Endometrium (tissue), 2 donors: ENCODE data around the gene GTF2E1.
"Not testable (repeated sequence)": the region's sequence is repeated elsewhere in the genome, so short reads cannot be mapped to it uniquely, and the experiment has no call there.

Experiments used
- FAIRE-seq: peaks from 2 replicates; lab custom pipeline; 2012; peaks lifted over from hg19 to GRCh38; lab: Jason Lieb, UNC
- donor health status: control.
- donor health status: control.

Gene GTF2E1

DNA sequence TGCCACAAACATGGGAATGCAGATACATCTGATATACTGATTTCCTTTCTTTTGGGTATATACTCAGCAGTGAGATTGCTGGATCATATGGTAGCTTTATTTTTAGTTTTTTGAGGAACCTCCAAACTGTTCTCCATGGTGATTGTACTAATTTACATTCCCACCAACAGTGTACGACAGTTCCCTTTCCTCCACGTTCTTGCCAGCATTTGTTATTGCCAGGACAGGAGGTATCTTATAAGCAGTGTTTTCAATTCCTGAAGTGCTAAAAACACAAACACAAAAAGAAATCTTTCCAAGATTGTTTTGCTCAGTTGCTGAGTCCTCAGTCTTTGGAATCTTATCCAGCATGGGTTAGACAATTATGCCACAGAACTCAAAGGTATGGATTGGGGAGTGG, 13.5 kb downstream of the GTF2E1 start:
- no peak for FAIRE-seq

DNA sequence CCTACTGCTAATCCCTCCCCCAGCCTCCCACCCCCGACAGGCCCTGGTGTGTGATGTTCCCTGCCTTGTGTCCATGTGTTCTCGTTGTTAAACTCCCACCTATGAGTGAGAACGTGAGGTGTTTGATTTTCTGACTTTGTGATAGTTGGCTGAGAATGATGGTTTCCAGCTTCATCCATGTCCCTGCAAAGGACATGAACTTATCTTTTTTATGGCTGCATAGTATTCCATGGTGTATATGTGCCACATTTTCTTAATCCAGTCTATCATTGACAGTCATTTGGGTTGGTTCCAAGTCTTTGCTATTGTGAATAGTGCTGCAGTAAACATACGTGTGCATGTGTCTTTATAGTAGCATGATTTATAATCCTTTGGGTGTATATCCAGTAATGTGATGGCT, 16.0 kb downstream of the GTF2E1 start:
- FAIRE-seq: not testable (repeated sequence)

DNA sequence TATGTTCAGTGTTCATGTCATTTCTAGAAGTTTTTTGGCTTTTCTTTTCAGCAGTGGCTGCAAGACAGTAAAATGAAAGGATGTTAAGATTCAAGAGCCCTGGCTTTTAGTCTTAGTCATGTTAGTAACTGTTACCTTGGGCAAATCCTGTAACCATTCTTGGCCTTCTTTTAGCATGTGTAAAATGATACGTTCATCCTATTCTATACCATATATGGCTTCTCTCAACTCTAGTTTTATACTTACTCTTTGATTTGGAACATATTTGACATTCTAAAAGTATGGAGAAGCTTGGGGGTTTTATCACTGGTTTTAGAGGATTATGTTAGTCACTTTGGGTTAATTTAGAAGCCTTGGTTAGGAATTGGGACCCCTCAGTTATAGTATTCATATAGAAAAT, 20.1 kb downstream of the GTF2E1 start:
- FAIRE-seq: no peak

DNA sequence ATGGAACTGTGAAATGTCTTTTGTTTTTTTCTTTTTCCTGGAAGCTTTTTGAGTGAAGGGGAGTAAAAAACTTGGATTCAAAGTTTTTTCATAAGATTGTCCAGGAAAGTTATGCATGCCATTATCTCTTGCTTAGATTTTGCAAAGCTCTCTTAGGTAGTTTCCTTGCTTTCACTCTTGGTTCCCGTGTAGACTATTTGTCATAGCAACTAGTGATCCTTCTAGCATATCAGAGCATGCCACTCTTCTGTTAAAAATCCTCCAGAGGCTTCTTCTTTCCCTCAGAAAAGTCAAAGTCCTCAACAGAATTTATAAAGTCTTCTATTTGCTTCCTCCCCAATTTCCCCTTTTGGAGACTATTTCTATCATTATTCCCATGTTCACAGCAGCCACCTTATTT, 21.1 kb downstream of the GTF2E1 start:
- FAIRE-seq: no peak

DNA sequence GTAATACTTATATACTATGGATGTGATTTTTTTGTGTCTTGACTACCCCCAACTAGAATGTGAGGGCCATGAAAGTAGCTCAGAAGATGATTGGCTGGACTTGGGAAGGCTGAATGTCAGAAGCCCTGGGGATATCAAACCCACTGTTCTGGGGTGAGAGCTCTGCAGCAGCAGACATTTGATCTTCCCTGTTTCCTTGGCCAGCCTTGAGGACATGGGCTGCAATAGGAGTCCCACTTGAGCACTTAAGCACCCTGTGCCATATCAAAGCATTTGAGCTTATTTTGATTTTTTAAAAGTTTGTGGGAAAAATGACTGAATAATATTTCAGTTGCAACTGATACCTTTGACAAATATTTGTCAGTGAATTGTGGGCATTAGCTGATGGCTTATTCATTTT, 21.7 kb downstream of the GTF2E1 start:
- no peak for FAIRE-seq

DNA sequence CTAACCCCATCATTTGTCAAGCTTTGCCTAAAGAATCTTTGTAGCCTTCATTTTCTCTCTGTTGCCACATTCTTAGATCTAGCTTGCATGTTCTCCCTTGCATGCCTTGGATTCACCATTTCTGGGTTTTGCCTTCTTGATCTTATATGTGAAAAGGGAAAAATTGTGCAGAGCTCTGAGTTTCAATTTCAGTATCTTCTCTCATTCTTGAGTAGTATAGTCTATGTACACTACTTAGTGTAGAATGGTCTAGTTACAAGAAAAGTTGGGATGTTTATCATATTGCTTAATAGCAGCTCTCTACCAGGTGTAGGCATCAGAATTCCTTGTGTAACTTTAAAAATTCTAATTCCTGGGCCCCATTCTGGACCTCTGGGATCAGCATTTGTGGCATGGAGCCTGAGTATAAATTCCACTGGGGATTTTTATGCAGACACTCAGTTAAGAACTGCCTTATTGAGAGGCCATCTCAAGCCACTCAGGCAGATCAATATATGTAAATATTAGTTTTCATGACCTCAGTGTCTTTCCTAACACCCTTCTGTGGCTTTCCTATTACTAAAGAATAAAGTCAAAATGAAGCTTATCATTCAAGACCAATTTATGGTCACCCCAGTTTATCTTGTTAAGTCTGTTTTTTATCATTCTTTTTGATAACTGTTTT, 23.4 kb downstream of the GTF2E1 start:
- FAIRE-seq: no peak

DNA sequence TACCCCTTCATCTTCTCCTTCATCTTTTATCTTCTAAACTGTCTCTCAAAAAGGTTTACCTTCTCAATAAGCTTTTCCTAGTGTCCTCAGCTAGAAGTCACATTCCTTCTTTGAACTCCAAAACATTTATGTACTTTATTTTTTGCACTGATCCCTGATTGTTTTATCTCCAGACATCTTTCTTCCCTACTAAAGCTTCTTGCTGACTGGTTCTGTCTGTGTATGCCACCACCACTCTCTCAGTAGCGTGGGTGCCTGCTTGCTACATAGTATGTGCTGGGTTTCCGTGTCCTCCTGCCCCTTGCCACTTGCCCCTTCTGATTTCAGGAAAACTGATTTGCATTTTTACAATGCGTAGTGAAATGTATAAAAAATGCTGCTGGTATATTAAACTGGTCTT, 24.0 kb downstream of the GTF2E1 start:
- FAIRE-seq: no peak

DNA sequence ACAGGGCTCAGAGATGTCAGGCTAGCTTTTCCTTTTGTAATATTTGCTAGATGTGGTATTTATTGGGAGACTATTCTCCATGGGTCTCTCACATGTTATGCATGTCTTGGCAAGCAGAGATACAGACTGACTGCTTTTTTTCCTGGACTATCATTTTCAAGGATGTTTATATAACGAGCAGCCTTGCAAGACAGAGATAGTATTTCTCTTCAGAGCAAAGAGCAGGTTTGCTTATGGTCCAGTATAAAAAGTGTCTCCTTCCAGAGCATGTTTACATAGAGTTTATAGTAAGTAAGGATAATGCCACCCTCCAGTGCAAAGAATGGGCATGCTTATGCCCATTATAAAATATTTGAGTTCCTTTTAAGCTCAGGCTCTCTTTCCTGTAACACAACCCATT, 24.6 kb downstream of the GTF2E1 start:
- no peak for FAIRE-seq

DNA sequence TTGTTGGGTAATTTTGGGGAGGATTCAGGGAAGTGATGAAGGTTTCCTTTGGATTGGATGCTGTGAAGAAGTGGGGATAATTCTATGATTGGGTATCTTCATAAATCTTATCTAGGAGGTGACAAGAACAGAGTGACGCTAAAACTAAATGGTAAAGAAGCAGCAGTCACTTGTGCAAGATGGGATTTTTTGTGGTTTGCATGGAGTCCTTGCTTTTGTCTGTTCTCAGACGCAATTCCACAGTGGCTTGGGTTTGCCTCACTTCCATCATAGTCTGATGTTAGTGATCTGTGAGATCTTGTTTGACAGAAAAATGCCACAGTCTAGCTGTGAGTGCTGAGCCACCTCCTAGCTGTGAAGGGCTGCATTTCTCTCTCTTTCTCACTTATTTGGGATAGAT, 26.9 kb downstream of the GTF2E1 start:
- FAIRE-seq: no peak

DNA sequence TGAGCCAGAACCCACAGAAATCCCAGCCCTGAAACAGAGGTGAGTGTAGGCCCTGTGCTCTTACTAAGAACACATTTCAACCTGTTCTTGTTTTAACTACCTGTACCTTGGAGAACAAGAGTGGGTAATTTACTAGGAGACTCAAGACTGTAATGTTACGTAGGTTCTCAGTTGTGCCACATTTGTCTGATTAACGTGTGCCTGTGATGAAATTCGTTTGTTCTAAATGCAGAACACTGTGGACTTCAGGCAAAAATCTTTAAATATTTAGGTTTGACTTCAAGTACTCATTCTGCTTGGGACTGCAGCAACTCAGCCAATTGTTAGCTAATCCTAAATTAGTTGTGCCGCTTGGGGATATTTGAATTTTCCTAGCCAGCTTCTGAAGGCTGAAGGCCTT, 28.3 kb downstream of the GTF2E1 start:
- FAIRE-seq: no peak

DNA sequence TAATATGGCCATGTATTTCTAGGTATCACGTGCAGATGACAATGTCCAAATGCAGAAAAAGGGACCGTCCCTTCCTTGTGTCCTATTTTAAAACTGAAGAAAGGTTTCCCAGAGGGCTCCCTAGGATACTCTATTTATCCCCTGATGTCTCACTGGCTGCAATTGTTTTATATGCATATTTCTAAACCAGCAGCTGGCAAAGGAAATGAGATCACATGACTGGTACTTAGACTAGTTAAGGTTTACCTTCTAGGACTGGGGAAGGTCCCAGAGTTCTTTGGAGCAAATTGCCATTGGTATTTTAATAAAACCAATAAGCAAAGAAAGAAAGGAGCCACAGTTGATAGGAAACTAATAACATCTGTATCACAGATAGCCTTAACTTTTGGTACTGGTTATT, 29.5 kb downstream of the GTF2E1 start:
- FAIRE-seq: no peak

DNA sequence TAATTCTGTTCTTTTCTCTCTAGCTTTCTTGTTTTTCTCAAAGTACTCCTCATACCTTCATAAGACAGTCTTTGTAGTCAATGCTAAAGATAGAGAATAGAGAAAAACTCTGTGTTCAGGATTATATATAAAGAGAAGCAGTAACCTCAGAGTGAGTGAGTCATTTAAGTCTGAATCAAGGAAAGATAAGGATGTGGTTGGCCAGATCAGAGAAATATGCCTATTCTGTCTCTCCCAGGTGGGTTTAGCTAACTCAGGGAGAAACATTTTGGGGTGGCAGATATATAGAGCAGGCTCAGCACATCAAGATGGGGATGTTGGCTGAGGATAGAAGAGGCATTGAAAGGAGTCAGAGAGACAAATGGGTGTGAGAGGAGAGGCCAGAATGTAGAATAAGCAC, 31.4 kb downstream of the GTF2E1 start:
- no peak for FAIRE-seq

DNA sequence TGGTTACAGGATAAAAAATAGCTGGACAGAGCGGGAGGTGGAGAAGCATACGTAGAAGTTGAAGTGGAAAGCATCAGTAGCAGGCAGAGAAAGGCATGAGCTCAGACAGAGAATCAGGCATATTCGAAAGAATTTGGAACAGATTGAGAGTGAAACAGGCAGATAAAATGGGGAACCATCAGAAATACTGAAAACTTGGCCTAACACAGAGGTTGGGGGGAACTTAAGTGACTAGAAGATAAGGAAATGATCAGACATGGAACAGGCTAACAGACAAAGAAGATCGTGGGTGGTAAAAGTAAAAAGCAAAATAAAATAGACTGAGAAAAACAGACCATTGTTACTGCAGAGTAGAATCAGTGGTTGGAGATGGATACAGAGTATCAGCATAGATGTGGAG, 32.9 kb downstream of the GTF2E1 start:
- FAIRE-seq: no peak

DNA sequence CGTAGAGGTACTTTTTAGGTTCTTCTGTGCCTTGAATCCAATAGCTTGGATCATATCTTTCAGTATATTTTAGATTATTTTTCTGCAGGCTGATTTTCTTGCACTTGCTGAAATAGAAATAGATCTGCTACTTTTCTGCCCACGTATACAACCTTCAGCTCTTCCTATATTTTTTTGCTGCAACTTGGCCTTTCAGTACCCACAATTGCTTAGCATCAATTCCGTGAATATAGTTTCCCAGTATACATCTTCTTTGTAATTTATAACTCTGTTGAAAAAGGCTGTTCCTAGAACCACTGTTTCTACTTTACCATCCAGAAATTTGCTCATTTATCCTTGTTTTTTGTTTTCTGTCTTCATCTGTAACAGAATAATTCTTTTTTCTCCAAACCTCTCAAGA, 36.2 kb downstream of the GTF2E1 start:
- FAIRE-seq: no peak

DNA sequence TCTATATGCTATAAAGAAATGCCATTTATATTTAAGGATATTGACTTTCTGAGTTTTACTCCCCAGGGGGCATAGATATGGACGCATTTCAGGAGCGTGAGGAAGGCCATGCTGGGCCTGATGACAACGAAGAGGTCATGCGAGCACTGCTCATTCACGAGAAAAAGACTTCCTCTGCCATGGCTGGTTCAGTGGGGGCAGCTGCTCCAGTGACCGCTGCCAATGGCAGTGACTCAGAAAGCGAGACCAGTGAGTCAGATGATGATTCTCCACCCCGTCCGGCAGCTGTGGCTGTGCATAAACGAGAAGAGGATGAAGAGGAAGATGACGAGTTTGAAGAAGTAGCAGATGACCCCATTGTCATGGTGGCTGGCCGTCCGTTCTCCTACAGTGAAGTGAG, 38.4 kb downstream of the GTF2E1 start:
- no peak for FAIRE-seq

DNA sequence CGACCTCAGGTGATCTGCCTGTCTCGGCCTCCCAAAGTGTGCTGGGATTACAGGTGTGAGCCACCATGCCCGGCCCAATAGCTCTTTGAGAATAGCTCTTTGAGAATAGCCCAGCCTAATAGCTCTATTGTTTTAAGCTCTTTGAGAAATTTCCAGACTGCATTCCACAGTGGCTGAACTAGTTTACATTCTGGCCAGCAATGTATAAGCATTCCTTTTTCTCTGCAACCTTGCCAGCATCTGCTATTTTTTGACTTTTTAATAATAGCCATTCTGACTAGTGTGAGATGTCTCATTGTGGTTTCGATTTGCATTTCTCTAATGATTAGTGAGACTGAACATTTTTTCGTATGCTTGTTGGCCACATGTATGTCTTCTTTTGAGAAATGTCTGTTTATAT, 43.3 kb downstream of the GTF2E1 start:
- not testable (repeated sequence) for FAIRE-seq

DNA sequence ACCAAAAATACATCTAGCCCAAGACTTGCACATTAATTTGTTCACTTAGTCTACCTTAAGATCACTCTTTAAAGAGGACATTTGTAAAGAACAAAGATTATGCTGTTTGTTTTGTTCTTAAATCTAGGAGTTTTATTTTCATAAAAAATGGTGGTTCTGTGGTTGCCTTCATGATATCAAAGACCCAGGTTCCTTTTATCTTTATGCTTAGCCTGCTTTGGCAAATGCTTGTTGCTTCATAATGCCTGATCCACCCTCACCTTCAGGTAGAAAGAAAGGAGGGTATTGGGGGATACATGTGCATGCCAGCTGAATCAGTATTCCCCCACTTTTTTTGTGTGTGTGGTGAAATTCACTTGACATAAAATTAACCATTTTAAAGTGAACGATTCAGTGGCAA, 48.5 kb downstream of the GTF2E1 start:
- FAIRE-seq: no peak

DNA sequence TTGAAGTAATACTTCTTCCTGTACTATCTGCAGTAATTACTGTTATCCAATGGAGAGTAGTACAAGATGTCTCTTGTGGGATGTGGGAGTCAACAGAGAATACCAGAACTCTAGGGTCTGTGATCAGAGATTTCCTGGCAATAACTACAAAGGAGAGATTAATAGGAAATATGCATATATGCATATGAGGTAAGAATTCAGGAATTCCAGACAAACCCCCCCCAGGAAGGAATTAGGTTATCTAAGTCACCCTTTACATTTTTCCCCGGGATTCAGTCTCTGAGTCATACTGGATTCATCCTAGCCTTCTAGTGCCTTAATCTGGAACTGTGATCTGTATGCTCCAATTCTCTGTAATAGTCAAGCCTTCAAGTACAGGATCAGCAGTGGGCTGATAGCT, 49.4 kb downstream of the GTF2E1 start:
- FAIRE-seq: no peak

DNA sequence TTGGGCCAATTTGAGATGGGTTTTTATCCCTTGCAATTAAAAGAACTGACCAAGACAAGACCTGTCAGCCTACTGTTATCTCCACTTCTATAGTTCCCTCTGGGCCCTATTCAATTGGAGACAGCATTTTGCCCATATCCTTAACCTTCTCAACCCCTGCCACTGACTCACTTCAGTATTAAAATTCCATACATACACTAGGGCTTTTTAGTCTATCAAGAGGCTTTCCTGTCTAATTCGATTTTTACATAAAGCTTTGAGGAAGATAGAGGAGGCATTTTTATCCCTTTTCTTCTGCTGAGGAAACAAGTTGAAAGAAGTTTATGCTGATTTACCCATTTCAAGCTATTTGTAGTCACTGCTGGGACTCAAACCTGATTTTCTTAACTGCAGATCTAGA, 51.1 kb downstream of the GTF2E1 start:
- FAIRE-seq: no peak

DNA sequence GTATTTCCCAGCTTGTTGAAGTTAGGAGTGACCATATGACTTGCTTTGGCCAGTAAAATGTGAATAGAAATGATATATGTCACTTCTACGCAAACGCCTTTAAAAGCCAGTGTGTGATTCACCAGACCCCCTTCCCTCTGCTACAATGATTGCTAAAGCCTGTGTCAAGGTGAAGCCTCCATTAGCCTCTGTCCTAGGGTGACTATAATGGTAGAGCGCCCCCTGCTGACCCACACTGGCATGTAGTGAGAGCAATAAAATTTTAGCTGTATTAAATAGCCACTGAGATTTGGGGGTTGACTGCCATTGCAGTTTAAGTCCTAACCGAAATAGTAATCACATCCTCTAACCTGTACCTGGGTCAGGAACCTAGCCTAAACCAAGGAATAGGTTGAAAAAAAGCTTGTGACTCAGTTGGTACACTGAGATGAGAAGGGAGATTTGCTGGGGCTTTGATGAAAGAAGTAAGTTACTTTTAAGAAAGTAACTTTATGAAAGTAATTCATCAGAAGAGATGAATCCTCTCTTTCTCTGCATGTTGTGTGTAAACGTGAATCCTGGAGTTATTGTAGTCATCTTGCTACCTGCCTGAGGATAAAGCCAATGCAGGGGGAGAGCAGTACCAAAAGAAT, 52.6 kb downstream of the GTF2E1 start:
- FAIRE-seq: no peak

DNA sequence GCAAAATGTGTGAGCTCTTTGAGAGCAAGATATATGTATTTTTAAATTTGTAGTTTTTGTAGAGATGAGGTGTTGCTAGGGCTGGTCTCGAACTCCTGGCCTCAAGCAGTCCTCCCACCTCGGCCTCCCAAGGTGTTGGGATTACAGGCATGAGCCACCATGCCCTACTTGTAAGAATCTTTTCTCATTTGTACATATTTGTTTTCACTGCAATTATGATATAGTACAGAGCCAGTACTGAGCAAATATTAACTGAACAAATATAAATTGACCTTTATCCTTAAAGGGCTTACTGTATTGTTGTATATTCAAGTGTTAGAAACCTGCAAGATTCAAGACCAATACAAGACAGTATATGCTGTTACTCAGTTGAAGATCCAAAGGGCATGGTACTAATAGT, 53.4 kb downstream of the GTF2E1 start:
- no peak for FAIRE-seq

DNA sequence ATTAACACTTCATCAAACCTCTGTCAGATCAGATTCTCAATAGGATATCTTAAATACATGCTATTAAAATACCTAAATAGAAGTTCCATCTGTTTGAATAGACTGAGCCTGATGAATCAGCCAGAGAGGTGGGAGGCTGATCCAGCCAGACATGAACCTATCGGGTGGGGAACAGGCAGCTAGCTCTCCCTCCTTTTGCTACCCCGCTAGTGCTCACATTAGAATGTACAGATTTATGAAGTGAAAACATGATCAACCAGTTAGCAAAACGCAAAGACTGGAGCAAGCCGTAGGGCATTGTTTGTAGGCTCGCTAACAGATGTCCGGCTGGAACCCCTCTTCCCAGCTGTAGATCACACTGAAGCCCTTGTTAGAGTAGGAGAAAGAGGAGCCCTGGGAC, 54.4 kb downstream of the GTF2E1 start:
- FAIRE-seq: no peak

DNA sequence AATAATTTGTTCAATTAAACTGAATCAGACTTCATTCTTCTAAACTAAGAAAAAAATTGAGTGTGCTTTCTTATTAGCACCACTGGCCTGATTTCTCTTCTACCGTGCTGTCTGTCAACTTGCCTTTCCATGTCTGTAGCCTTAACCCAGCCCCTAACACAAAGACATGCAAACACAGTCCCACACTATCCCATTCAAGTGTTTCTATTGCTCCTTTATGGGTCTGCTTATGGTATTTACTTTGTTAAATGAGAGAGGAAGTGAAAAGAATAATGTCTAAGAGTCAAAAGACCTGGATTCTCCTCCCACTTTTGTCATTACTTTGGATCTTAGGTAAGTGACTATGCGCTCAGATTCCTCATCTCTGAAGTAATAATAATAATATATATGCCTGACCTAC, 55.3 kb downstream of the GTF2E1 start:
- no peak for FAIRE-seq

DNA sequence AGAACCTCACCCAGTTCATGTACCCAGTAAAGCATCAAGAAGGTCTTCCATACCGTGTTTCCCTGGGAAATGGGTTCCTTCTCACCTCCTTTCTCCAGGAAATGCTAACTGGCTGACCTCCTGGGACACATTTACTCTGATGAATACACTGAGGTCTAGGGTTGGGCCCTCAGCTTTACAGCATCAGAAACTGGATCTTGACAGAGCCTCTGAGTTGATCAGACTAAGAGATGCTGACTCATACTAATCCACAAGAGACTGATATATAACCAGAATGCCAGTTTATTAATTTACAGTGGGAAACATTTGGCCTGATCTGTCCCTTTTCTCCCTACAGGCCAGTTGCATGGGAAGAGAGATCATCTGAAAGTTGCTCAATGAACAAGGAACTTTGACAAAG, 55.8 kb downstream of the GTF2E1 start:
- no peak for FAIRE-seq

DNA sequence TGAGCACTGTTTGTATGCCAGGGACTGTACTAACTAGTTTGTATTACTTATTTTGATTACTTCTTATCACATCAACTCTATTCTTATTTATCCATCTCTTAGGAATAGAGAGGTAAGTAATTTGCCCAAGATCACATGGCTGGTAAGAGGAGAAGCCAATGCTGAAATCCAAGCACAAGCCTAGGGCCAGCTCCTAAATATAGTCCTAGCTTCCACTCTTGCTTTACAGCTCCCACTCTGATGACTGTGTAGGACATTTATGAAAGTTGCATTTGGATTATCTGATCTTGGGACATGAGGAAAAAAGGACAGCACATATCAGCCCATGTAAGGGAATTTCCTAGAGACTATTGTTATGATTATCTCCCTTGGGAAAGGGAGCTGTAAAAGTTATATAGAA, 58.1 kb downstream of the GTF2E1 start:
- FAIRE-seq: no peak
